K562 (cell line): ENCODE results near the gene DKK3. TPM values are rescaled to one million over a fixed set of nuclear protein-coding genes. Genes with fewer than 3 reads are reported as not detected.

Experiments used
- polyA plus RNA-seq, 8 experiments: library from polyadenylated mRNA; depleted of rRNA in 4 of 8; stranded (reverse) in 5 of 8; unstranded in 3 of 8; fragments of >200 nt; fragmentation: Nextera tagmentation in 2 of 8; fragmentation: Illumina TruSeq in 1 of 8; extraction: Ambion mirVana in 2 of 8; extraction: Trizol in 1 of 8; gene quantifications; 2 replicates each; pipeline versions ENCODE4 v1.2.1 to v1.2.3, GENCODE V29; 2011 to 2014; ENCODE audit warnings: inconsistent platforms in 1 of 8, missing spikeins in 1 of 8
- total RNA-seq, 7 experiments: library from RNA; depleted of rRNA in 6 of 7; stranded (reverse); fragments of >200 nt in 6 of 7; fragmentation: Illumina TruSeq in 2 of 7; extraction: Trizol in 2 of 7; gene quantifications; 2 replicates each; pipeline versions ENCODE4 v1.2.1 to v1.2.3, GENCODE V29; 2011 to 2021; ENCODE audit warnings: low replicate concordance in 1 of 7

The DKK3 gene
- total and polyA plus RNA-seq, 9 of the 15 experiments (the other 6 are each of a cell fraction or from before 2014, with no cell fraction given), result 0.14 to 0.85 (median 0.38) TPM; not detected in 6

Other genes with a start within 250 kb of the DKK3 start
- 51.7 and 53.2 TPM in 2 replicates for gene USP47, start 166.7 kb downstream of the DKK3 start, total RNA-seq (2014; rRNA removed)
- gene USP47, start 166.7 kb downstream of the DKK3 start, total RNA-seq (2014; rRNA removed; fragmentation: Illumina TruSeq; extraction: Trizol), result 61.1 and 76.1 TPM in 2 replicates
- gene USP47, start 166.7 kb downstream of the DKK3 start, total RNA-seq (2015; rRNA removed; fragmentation: Illumina TruSeq; extraction: Trizol), result 61.8 and 63.6 TPM in 2 replicates
- 34.1 and 36.1 TPM in 2 replicates for gene USP47, start 166.7 kb downstream of the DKK3 start, total RNA-seq (2021)
- 27.1 and 31.4 TPM in 2 replicates for gene USP47, start 166.7 kb downstream of the DKK3 start, polyA plus RNA-seq (2011; rRNA removed)
- 32.2 and 34.7 TPM in 2 replicates for gene USP47, start 166.7 kb downstream of the DKK3 start, polyA plus RNA-seq (2014; fragmentation: Illumina TruSeq; extraction: Trizol)
- gene USP47, start 166.7 kb downstream of the DKK3 start, polyA plus RNA-seq (2014; fragmentation: Nextera tagmentation; extraction: Ambion mirVana), result 10 to 100 TPM; 13.1 to 16.4 TPM
- gene USP47, start 166.7 kb downstream of the DKK3 start, polyA plus RNA-seq (2014; rRNA removed), result 26.0 and 32.7 TPM in 2 replicates
- gene MICAL2, start 102.0 kb upstream of the DKK3 start, total RNA-seq (2014; rRNA removed), result 33.6 and 42.7 TPM in 2 replicates
- gene MICAL2, start 102.0 kb upstream of the DKK3 start, total RNA-seq (2014; rRNA removed; fragmentation: Illumina TruSeq; extraction: Trizol), result 35.0 and 36.8 TPM in 2 replicates
- gene MICAL2, start 102.0 kb upstream of the DKK3 start, total RNA-seq (2015; rRNA removed; fragmentation: Illumina TruSeq; extraction: Trizol), result 22.9 and 23.7 TPM in 2 replicates
- gene MICAL2, start 102.0 kb upstream of the DKK3 start, total RNA-seq (2021), result 63.5 and 64.2 TPM in 2 replicates
- 38.1 and 47.3 TPM in 2 replicates for gene MICAL2, start 102.0 kb upstream of the DKK3 start, polyA plus RNA-seq (2011; rRNA removed)
- gene MICAL2, start 102.0 kb upstream of the DKK3 start, polyA plus RNA-seq (2014; fragmentation: Illumina TruSeq; extraction: Trizol), result 40.3 and 43.0 TPM in 2 replicates
- gene MICAL2, start 102.0 kb upstream of the DKK3 start, polyA plus RNA-seq (2014; fragmentation: Nextera tagmentation; extraction: Ambion mirVana), result 1 to 10 TPM; 4.7 to 5.9 TPM
- 23.3 and 24.0 TPM in 2 replicates for gene MICAL2, start 102.0 kb upstream of the DKK3 start, polyA plus RNA-seq (2014; rRNA removed)